Pons (tissue), 1 donor: ENCODE results near the gene USP6.
"Not testable (repeated sequence)": the region's sequence is repeated elsewhere in the genome, so short reads cannot be mapped to it uniquely, and the experiment has no call there.

Experiments used
- DNase-seq: peaks from one replicate; pipeline ENCODE4 v3.0.0-alpha.2; 2016; ENCODE audit warnings: low spot score

USP6 gene

DNA sequence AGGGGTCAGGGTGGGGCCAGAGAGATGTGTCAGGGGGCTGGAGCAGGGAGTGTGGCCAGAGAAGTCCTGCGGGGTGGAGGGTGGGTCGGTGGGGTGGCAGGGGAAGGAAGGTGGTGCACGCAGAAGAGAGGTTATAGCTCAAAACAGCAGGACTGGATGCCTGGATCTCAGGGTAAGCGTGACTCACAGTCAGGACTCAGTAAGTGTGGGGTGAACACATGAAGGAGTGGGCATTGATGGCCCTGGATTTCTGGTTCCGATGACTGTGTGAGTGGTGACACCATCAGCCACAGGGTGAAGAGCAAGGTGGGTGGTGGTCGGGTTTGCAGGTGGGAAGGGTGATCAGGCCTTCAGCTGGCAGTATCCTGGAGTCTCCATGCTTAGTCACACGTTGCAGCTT is 6.2 kb downstream of the USP6 start:
- not testable (repeated sequence) for DNase-seq

DNA sequence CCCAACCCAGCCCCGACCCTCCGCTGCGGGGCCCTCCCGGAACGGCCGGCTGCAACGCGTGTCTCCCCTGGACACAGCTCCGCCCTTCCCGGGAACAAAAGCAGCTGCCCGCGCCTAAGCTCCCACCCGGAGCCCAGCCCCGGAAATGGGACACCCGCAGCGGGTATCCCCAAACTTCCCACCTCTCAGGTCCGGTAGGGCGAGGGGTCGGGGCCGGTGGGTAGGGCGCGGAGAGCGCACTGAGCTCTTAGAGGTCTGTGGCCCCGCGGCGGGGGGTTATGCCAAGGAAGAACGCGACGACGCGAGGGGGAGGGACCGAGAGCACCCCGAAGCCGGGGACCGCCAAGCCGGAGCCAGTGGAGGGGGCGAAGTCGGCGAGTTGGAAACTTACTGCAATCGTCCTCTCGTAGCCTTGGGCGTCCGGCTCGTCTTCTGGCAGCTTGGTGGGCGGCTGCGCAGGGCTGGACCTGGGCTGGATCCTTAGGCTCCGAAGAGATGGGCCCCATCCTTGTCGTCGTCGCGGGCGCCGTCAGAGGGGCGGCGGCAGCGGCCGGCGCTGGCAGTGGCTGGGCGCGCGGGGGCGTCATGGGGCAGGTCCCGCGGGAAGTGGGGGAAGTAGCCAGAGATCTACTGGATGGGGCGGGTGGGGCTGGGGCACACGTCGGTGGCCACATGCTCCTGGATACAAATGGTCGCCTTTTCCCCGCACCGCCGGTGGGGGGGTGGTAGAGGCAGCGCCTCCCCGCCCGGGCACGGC is 6.9 kb downstream of the USP6 start:
- no peak for DNase-seq

DNA sequence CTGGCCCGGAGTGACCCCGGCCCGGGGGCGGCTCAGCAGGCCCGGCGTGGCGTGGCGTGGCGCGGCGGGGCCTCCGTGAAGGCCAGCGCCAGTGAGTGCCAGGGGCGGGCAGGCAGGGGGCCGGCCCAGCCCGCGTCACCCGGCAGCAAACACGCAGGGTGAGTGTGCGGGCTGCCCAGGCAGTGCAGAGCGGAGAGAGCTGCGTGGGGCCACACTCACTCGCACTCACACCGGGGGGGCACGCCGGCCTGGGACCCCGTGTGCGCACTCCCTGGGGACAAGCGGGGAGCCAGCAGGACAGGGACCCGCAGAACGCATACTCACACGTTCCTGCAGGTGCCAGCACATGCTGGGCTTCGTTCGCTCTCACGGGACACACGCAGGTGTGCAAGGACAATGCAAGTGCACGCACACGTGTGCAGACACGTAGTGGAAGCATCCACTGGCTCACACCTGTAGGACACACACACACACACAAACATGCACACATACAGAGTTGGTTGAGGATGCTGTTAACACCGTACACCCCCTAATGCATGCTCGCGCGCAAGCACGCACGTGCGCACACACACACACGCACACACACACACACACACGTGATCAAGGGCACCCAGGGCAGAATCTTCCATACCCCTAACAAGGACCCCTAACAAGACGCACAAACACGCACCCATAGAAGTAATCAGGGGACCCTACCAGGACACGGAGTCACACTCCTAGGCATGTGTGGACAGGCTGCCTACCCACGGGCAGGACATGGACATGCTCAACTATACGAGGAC is 7.7 kb downstream of the USP6 start:
- no peak for DNase-seq

DNA sequence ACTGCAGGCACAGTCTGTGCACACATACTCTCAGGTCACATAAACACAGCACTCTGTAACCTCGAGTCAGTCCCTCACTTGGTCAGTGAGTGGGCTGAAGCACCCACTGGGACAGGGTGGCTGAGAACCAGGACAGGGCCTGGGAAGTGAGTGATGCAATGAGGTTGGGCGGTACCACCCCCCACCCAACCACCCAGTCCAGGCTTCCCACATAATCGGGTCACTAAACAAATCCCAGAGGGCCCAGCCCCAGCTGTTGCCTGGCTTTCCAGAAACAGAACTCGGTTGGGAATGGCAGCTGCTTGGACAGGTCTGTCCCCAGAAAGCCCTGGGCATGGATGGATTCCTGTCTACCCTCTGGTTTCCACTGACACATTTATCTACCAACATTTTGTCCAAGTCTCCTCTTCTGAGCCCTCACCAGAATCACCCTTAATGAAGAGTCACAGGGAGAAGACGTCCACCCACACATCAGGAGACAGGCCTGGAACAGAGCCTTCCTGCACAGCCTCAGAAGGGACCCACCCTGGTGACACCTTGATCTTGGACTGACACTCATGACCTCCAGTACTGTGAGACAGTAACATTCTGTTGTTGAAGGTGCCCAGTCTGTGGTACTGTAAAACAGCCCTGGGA is 8.4 kb downstream of the USP6 start:
- not testable (repeated sequence) for DNase-seq

DNA sequence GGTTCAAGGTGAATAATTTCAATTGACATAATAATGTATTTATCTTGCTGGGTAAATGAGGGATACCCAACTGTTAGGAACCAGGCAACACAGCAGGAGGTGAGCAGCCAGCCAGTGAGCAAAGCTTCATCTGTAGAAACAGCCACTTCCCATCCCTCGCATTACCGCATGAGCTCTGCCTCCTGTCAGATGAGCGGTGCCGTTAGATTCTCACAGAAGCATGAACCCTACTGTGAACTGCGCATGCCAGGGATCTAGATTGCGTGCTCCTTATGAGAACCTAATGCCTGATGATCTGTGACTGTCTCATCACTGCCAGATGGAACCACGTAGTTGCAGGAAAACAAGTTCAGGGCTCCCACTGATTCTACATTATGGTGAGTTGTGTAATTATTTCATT is 9.1 kb downstream of the USP6 start:
- not testable (repeated sequence) for DNase-seq

GRCh38 chr17:5126719-5127488 is 11.1 kb downstream of the USP6 start:
- DNase-seq: no peak

- DNase-seq: no peak
These were observed 12.1 kb downstream of the USP6 start for GRCh38 chr17:5127910-5128309.

DNA sequence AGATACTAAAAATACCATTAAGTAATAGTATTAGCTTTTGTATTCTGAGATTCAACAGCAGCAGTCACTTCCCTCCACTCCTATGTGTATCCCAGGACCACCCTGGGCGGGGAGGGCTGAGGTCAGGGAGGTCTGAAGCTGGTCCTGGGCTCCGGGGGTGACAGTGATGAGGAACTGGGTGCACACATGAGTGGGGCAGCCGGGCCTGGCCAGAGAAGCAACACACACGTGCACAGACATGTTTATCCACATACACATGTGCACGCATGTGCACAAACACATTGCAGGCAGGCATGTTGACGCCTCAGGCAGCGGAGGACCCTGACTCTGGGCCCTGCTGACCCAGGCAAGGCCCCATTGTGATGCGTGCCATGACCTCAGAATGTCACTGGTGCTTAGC is 12.6 kb downstream of the USP6 start:
- DNase-seq: not testable (repeated sequence)

- no peak for DNase-seq
These were observed 13.2 kb downstream of the USP6 start for GRCh38 chr17:5128905-5129535.

GRCh38 chr17:5129770-5130169 is 13.9 kb downstream of the USP6 start:
- DNase-seq: not testable (repeated sequence)

DNA sequence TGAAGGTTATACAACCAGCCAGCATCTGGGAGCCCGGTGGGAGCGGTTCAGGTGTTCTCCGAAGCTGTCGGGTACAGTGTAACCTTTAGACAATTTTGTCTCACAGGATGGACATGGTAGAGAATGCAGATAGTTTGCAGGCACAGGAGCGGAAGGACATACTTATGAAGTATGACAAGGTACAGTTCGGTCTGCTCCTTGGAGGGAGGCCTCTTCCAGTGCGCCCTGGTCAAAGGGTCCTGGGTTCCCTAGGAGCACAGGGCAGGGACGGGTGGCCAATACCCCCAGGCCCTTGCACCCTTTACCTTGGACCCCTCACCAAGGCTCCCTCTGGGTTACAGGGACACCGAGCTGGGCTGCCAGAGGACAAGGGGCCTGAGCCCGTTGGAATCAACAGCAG is 14.4 kb downstream of the USP6 start:
- not testable (repeated sequence) for DNase-seq

GRCh38 chr17:5130687-5131086 is 14.9 kb downstream of the USP6 start:
- not testable (repeated sequence) for DNase-seq

GRCh38 chr17:5131146-5131715 is 15.4 kb downstream of the USP6 start:
- no peak for DNase-seq

GRCh38 chr17:5131799-5132502 is 16.1 kb downstream of the USP6 start:
- not testable (repeated sequence) for DNase-seq

- DNase-seq: not testable (repeated sequence)
These were observed 16.8 kb downstream of the USP6 start for GRCh38 chr17:5132503-5133225.

DNA sequence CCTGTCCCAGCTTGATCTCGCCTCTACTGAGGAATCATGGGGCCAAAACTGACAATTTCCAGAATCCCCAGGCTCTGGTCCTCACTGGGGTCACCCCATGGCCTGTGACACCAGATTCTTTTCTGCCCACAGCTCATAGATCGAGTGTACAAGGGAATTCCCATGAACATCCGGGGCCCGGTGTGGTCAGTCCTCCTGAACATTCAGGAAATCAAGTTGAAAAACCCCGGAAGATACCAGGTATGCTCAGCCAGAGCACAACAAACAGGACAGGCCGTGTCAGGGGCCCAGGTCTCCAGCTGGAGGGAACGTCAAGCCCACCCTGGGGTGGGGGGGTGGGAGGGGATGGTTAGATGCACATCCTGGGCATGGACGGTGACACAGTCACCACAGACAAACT is 17.5 kb downstream of the USP6 start:
- DNase-seq: no peak

- not testable (repeated sequence) for DNase-seq
These were observed 18.1 kb downstream of the USP6 start for GRCh38 chr17:5133961-5134360.

GRCh38 chr17:5134571-5134970 is 18.7 kb downstream of the USP6 start:
- DNase-seq: not testable (repeated sequence)

GRCh38 chr17:5135131-5135712 is 19.4 kb downstream of the USP6 start:
- DNase-seq: not testable (repeated sequence)
